D721Med (cell line): ENCODE data around the gene SESTD1.

Experiments used
- DNase-seq: peaks from one replicate; pipeline ENCODE4 v3.0.0; 2011; ENCODE audit warnings: low spot score; ENCODE audit not compliant: insufficient read length
- FAIRE-seq: peaks from 2 replicates; lab custom pipeline; 2011; peaks lifted over from hg19 to GRCh38; lab: Jason Lieb, UNC
- TF ChIP-seq, protein P1 (sequence below): IDR thresholded peaks from 2 replicates; pipeline ENCODE4 v1.5.1; 2012; ENCODE audit warnings: mild to moderate bottlenecking, control low read depth; ENCODE audit not compliant: insufficient read depth; ENCODE audit errors: missing control alignments

The SESTD1 gene

DNA sequence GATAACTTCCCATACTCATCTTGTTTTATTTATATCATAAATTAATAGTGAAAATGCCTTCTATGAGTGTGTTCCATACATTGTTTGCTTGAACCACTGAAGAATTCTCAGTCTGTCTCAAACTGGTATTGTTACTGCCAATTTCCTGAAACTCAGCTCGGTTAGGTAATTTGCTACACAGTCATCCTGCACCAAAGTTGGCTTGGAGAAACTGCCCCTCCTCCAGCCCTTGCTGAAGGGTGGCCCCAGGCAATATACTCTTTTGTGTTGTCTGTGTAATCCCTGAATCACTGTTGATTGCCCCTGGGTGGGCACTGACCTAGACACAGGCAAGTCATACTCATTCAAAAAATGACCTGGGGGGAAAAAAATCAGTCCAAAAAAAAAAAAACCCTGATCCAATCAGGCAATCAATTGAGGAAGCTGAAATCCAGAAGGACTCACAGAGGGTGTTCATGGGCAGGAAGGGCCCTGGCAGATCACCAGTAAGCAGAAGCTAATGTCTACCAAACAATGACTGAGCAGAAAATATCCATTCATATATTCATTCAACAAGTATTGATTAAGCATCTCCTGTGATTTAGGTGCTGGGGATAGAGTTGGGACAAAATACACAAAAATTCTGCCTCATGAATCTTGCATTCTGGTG lies 3.8 kb upstream of the SESTD1 start:
- FAIRE-seq (no peak), DNase-seq (no peak)
- TF ChIP-seq, protein P1, sequence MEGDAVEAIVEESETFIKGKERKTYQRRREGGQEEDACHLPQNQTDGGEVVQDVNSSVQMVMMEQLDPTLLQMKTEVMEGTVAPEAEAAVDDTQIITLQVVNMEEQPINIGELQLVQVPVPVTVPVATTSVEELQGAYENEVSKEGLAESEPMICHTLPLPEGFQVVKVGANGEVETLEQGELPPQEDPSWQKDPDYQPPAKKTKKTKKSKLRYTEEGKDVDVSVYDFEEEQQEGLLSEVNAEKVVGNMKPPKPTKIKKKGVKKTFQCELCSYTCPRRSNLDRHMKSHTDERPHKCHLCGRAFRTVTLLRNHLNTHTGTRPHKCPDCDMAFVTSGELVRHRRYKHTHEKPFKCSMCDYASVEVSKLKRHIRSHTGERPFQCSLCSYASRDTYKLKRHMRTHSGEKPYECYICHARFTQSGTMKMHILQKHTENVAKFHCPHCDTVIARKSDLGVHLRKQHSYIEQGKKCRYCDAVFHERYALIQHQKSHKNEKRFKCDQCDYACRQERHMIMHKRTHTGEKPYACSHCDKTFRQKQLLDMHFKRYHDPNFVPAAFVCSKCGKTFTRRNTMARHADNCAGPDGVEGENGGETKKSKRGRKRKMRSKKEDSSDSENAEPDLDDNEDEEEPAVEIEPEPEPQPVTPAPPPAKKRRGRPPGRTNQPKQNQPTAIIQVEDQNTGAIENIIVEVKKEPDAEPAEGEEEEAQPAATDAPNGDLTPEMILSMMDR, result no peak

DNA sequence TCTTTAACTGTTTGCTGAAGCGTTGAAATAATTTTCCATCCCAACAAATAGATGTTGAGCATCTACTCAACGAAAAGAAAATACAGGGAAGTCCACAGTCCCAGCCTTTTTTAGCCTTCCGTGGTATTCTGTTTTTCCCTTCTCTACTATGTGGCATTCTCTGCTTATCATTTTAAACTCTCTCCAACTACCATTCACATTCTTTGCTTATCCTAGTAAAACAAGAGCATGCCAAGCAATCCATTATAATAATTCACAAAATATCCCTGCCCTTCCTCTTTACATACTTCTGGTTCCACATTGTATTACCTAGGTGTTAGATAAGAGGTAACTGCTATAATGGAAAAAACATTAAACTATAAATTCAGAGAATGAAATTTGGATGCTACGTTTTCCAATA lies 1.6 kb upstream of the SESTD1 start:
- FAIRE-seq, result no peak
- TF ChIP-seq, protein P1, result no peak

GRCh38 chr2:179265082-179265510 lies 464 bp upstream of the SESTD1 start:
- no peak for DNase-seq
- TF ChIP-seq, protein P1, result no peak
- FAIRE-seq, result no peak

More for the DNA sequence above, 1.6 kb upstream of the SESTD1 start:
- no peak for DNase-seq

GRCh38 chr2:179263446-179264367 lies 925 bp downstream of the SESTD1 start:
- TF ChIP-seq, protein P1, result no peak
- peak; percentile 20 for DNase-seq
- FAIRE-seq, result no peak

DNA sequence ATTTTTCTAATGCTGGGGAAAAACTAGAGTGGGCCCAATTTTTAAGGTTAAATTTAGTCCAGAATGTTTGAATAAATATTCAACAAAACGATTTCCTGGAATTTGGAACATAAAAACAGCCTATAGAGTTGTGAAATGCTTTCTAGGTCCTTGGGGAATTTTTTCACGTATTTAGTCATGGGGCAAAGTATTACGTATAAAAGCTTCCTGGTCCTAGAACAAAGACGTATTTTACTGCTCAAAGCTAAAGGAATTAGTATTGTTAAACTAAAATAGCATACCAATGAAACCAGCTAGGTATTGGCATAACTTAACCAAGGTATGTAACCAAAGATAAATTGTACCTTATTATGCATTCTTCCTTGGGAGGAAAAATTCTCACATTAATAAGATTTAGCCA lies 1.6 kb downstream of the SESTD1 start:
- FAIRE-seq (peak; percentile 73), DNase-seq (no peak)
- TF ChIP-seq, protein P1, result no peak

GRCh38 chr2:179262077-179262660 lies 2.5 kb downstream of the SESTD1 start:
- DNase-seq, result no peak
- no peak for FAIRE-seq
- TF ChIP-seq, protein P1, result no peak
